NCI-H1092 (cell line): ENCODE results near the gene HYOU1.
"Not testable (repeated sequence)": the region's sequence is repeated elsewhere in the genome, so short reads cannot be mapped to it uniquely, and the experiment has no call there.

Experiments used
- DNase-seq: peaks from one replicate; lab custom pipeline; 2025; lab: John Stamatoyannopoulos, UW

HYOU1 gene

GRCh38 chr11:119084663-119085436 lies 27.8 kb upstream of the HYOU1 start, which contains the start of gene HMBS:
Gene HMBS, plus strand, starts transcription at chr11:119084881. Its CDS starts 153 bp downstream, at chr11:119085034.
- peak; percentile 90 for DNase-seq

DNA sequence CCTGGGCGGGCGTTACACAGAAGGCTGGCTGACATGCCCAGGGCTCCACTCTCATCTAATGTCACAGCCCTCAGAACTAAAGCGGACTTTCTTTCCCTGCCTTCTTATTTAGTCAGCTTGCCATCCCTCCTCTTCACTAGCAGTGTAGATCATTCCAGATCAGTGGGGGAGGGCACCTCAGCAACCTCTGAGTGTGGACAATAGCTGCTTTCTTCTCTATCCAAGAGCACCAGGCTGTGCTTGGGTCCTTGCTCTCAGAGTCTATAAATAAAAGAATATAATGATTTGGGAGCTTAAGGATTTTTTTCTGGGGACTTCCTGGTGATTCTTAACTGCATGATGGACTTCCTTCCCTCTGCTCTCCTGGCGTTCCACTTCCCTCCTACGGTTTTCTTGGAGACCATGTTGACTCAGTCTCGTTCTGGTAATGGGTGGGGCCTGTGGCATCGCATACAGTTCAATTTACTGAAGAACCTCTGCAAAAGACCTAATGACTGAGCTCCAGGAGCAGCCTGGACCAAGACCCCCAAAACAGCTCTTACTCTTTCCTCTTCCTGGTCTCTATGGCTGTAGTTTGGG lies 24.8 kb upstream of the HYOU1 start:
- DNase-seq = no peak

DNA sequence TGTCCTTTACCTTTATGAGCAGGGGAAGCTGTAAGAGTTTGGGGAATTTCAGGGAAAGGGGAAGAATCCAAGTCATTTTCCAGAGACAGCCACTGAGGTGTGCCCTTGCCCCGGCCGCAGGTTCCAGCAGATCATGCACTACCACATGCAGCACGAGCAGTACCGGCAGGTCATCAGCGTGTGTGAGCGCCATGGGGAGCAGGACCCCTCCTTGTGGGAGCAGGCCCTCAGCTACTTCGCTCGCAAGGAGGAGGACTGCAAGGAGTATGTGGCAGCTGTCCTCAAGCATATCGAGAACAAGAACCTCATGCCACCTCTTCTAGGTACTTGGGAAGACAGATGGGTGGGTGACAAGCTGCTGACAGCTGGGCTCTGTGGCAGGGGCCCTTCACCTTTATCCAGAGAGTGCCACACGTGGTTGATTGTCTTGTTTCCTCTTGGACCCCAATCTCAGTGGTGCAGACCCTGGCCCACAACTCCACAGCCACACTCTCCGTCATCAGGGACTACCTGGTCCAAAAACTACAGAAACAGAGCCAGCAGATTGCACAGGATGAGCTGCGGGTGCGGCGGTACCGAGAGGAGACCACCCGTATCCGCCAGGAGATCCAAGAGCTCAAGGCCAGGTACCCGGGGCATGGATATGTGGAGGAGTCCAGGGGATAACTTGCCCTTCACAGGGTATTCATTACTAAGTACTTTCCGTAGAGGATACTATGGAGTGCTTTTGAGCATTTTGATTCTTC lies 21.8 kb upstream of the HYOU1 start:
- no peak for DNase-seq

DNA sequence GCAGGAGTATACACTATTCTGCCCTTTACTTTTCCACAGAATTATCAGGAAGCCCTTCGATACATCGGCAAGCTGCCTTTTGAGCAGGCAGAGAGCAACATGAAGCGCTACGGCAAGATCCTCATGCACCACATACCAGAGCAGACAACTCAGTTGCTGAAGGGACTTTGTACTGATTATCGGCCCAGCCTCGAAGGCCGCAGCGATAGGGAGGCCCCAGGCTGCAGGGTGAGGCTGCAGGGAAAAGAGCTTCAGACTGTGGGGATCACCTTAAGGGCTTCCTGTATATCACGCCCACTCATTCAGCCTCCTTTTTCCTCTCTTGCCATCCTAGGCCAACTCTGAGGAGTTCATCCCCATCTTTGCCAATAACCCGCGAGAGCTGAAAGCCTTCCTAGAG lies 20.8 kb upstream of the HYOU1 start:
- no peak for DNase-seq

DNA sequence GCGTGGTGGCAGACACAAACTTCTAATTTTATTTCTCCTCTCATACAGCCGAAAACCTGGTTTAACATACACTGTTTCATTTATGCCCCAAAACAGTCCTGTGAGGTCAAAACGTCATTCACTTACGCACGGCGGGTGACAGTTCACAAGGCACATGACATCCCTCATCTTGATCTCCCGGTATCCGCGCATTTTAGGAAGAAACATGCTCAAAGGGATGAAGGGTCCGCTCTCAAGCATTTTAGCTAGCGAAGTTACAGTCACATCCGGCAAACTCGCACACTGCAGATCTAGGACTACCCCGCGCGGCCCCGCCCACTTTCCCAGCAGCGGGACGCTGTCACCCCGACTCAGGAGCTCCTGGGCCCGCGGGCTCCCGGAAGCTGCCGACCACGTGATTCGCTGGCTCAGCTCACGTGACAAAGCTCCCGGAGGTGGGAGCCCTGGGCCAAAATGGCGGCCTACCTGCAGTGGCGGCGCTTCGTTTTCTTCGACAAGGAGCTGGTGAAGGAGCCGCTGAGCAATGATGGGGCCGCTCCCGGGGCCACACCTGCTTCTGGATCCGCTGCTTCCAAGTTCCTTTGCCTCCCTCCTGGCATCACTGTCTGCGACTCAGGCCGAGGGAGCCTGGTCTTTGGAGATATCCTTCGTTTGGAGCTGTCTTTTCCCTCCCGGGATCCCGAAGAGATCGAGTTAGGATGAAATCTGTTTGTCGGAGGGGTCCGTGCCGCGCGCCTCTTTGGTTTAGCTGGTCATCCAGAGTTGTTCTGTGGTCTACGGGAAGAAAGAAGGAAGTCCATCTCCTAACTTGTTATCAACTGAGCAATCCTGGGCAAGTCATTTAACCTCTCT lies 10.6 kb upstream of the HYOU1 start, which contains the start of gene VPS11:
TSS of gene VPS11 (plus strand) at position 448 of the 852 bp plus-strand sequence. CDS start at position 454, 6 bp downstream.
- peak; percentile 92 for DNase-seq

GRCh38 chr11:119065369-119065768 lies 8.4 kb upstream of the HYOU1 start:
- DNase-seq = no peak

DNA sequence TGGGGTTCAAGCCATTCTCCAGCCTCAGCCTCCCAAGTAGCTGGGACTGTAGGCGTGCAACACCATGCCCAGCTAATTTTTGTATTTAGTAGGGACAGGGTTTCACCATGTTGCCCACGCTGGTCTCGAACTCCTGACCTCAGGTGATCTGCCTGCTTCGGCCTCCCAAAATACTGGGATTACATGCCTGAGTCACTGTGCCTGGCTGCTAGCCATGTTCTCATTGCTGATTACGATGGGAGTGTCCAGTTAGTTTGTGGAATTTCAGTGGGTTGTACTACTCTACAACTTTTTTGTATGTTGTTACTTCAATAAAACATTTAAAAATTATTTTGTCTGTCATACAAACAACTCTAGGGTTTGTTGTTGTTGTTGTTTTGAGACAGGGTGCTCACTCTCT lies 5.8 kb upstream of the HYOU1 start:
- no peak for DNase-seq

DNA sequence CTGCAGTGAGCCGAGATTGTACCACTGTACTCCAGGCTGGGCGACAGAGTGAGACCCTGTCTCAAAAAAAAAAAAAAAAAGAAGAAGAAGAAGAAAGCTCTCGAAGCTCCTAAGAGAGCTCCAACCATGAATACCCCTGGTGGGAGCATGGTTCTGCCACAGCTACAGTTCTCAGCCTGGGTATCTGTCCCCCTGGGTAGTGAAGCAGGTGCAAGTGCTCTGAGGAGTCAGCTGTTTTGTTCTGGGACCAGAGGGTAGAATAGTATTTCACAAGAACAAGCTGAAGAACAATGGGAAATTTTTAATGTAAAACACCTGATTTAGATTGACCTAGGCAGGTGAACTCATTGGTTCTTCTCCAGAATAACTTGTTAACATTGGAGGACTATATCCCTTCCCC lies 4.3 kb upstream of the HYOU1 start:
- DNase-seq = no peak

DNA sequence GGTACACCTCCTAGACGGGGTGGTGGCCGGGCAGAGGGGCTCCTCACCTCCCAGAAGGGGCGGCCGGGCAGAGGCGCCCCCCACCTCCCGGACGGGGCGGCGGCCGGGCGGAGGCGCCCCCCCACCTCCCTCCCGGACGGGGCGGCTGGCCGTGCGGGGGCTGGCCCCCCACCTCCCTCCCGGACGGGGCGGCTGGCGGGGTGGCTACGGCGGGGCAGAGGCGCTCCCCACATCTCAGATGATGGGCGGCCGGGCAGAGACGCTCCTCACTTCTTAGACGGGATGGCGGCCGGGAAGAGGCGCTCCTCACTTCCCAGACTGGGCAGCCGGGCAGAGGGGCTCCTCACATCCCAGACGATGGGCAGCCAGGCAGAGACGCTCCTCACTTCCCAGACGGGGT lies 2.1 kb upstream of the HYOU1 start:
- DNase-seq = not testable (repeated sequence)

- DNase-seq = peak; percentile 45
Observed at GRCh38 chr11:119056421-119056999, 495 bp downstream of the HYOU1 start.

DNA sequence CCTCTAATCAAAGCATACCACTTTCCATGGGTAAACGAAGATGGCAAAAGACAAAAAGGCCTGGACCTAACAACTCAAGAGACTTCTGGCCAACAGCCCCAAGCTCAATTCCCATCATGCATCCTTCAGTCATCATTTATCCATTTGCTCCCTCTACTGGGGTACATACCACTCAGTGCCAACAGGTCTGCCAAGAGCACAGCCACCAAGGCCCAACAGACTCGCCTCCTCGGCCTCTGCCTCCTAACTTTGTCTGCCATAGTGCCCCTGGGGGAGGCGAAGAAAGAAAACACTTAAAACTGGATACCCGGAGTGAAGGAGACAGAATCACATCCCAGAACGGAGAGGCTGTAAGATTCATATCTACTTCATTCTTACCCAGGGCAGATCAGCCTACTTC lies 1.1 kb downstream of the HYOU1 start:
- no peak for DNase-seq

DNA sequence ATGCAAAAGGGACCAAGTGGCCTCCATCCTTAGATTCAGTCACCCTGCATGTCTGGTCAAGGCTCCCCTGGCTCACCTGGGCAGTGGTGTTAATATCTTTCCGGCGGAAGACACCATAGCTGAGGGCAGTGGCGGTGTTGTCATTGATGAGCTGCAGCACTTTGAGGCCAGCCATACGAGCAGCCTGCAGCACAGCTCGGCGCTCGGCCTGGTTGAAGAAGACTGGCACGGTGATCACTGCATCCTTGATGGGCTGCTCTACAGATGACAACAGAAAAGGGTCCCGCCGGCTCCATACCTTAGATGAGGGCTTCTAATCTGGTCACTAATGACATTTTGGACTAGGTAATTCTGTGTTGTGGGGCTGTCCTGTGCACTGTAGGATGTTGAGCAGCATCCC lies 2.6 kb downstream of the HYOU1 start:
- DNase-seq = no peak

GRCh38 chr11:119052163-119052814 lies 4.7 kb downstream of the HYOU1 start:
- no peak for DNase-seq

- DNase-seq = no peak
Observed at GRCh38 chr11:119051440-119052162, 5.4 kb downstream of the HYOU1 start.

DNA sequence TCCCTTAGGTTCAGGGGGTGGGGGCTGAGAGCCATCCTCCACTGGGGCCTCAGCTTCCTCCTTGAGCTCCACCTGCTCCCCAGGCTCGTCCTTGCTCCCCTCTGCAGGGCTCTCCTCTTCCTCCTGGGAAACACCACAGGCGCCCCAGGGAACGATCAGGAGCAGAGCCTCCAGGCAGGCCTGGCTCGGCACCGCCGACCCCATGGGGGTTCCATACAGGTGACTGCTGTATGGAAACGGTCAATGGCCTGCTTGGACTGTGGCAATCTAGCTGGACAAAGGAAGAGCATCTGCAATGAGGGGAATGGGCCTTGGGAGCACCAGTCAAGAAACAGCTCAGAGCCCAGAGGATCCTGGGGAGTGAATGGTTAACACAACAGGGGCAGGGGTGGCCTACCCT lies 7.9 kb downstream of the HYOU1 start:
- DNase-seq = no peak

DNA sequence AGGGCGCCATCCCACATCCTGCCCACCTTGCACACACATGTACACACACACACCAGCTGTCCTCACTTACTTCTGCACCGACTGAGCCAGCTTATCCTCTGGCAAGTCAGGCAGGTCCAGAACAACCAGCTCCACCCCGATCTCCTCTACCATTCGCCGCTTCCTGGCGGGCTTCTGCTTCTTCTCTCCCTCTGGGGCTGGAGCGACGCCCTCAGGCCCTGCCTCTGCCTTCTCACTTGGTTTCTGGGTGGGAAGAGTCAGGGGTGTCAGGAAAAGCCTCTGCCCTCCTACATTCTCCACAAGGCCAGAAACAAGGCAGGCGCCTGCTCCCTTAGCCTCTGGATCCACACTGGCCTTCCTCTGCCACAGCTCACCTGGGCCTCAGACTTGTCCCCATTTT lies 8.4 kb downstream of the HYOU1 start:
- DNase-seq = no peak

GRCh38 chr11:119047205-119047604 lies 9.8 kb downstream of the HYOU1 start:
- DNase-seq = no peak

- no peak for DNase-seq
Observed at GRCh38 chr11:119046489-119046888, 10.5 kb downstream of the HYOU1 start.

DNA sequence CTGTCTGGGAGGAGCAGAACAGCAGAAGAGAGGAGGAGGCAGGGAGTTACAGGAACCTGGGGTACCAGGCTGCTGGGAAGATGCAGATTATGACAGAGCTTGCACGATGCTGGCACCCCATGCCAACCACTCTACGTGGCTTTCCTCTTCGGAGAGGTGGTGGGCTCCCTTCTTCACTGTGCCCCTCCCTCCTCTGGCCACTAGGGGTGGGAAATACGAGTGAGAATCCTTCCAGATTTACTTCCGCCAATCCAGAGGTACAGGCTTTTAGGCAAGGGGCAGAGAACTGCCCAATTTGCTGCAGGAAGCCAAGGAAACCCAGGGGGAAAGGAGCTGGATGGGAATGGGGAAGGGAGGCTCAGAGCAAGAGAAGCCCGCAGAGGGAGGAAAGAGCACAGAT lies 12.3 kb downstream of the HYOU1 start:
- no peak for DNase-seq

GRCh38 chr11:119042927-119043326 lies 14.1 kb downstream of the HYOU1 start:
- no peak for DNase-seq
